Suprapubic skin (tissue), 4 donors: ENCODE results near the gene CXCR3.

Experiments used
- CTCF ChIP-seq, 2 donors: fragments of 200-600 bp in 1 of 2; fragments of 450-650 bp in 1 of 2; sonication (generic) in 1 of 2; IDR thresholded peaks; one replicate each; pipeline ENCODE4 v1.5.1; 2016 to 2019; ENCODE audit warnings: antibody characterized with exemption in 2 of 2, mild to moderate bottlenecking in 1 of 2, moderate library complexity in 1 of 2
- EP300 ChIP-seq: sonication (generic); formaldehyde crosslinking; IDR thresholded peaks from one replicate; pipeline ENCODE4 v1.6.1; 2017; ENCODE audit warnings: antibody characterized with exemption
- POLR2A ChIP-seq, 2 donors: fragments of 450-650 bp; IDR thresholded peaks; one replicate each; pipeline ENCODE4 v1.6.1; 2017; ENCODE audit warnings: antibody characterized with exemption in 2 of 2, mild to moderate bottlenecking in 2 of 2, moderate library complexity in 2 of 2
- POLR2AphosphoS5 ChIP-seq, 3 donors: sonication (generic); formaldehyde crosslinking; IDR thresholded peaks; one replicate each; pipeline ENCODE4 v1.6.1; 2017; ENCODE audit warnings: antibody characterized with exemption in 3 of 3

- TF ChIP-seq EP300: no peak
- no peak for TF ChIP-seq CTCF (IDR thresholded peaks at IDR 0.05)
- no peak for TF ChIP-seq POLR2AphosphoS5 (IDR thresholded peaks at IDR 0.05)
- no peak for TF ChIP-seq POLR2A (IDR thresholded peaks at IDR 0.05)
Observed at GRCh38 chrX:71609095-71609750, 9.1 kb downstream of the CXCR3 start.
